Bone marrow (tissue), 2 donors: Measurements from ENCODE around the gene RIMS1.
"Not testable (repeated sequence)": the region's sequence is repeated elsewhere in the genome, so short reads cannot be mapped to it uniquely, and the experiment has no call there.

ENCODE experiments used
- DNase-seq, 2 donors: peaks; one replicate each; lab custom pipeline; 2025; lab: John Stamatoyannopoulos, UW

Gene RIMS1

DNA sequence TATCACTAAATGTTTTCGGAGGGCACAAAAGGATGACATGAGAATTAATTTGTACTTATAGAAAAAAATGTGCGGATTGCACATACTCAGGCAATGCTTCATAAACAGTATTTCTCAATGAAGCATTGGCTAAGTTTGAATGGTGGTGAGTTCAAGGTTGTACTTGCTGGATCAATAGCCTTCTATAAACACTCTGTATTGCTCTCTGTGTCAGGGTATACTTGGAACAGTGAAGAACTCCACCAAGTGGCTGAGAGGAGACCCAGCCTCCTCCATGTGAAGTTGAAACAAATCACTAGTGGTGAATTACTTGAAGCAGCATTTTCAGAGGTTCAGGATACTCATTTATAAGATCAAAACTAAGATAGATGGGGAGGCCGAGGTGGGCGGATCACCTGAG lies 360.6 kb downstream of the RIMS1 start:
- DNase-seq: no peak

DNA sequence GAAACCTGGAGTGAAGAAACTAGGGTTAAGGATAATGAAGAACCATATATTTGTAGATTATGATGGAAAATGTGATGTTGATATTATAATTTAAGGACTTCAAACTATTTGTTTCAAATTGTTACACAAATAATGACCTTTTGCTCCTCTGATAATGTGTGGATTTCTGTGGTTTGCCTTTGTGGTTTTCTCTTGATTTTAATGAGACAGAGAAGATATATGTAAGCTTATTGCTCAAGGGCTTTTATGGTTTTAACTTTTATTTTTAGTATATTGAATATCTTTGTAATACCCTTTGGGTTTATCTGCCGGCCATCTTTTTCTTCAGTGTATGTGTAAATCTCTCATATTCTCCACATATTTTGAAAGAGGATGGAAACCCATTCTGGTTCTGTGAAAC lies 362.3 kb downstream of the RIMS1 start:
- DNase-seq: no peak

DNA sequence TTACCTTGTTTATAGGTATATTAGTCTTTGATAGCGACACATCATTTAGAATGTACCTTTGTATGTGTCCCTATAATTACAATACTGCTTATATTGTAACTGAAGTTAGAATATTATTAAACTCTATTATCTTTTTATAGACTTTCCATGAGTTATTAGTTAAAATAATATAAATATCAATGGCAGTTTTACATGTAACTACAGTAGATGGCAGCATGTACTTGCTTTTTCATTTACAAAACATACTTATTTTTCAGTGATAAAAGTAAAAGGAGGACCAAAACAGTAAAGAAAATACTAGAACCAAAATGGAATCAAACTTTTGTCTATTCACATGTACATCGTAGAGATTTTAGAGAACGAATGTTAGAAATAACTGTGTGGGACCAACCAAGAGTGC lies 364.3 kb downstream of the RIMS1 start:
- no peak for DNase-seq

DNA sequence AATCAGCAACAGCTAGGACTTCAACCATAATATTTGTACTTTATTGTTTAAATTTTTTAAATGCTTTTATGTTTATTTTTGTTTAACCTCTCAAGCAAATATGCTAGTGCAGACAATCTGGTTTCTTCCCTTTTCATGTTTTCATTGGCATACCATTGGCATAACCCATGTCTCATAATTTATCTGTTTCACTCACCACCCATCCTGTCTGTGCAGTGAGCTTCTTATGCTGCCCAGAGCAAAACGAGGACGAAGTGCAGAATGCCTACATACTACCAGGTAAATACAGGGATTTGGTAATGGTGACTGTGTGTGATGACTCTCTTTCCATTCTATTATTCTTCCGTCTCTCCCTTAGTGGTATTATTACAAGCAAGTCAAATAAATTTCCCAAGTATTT lies 374.1 kb downstream of the RIMS1 start:
- DNase-seq: no peak

DNA sequence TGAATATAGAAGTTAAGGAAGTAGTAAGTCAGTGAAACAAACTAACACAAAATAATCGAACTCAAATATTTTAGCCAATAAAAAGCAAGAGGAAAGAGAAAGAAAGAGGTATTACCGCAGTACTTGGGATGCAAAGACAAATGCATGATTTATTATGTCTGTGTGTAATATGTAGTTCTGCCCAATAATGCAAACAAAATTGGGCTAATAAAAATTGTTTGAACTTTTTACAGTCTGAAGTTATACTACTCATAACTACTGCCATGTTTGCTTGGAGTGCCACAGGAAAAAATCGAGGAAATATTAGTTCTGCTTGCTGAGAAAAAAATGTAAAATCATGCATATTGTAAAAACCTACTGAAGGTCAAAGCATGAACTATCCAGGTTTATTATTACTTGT lies 375.2 kb downstream of the RIMS1 start:
- no peak for DNase-seq

DNA sequence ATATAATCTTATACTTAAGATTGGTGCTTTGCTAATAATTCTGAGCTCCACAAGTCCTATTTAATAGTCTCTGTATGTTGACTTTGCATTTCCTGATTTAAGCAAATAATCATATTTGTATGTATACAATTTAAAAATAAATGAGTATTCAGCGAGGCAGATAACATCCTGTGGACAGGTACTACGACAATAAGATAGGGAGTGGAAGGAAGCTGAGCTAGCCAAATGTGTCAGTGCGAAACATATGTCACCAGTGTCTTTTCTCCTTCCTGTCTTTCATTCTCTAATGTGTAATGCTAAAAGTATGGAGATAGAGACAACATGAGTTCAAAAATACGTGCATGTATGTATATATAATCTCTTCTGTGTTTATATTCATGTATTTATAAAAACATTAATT lies 375.9 kb downstream of the RIMS1 start:
- no peak for DNase-seq

DNA sequence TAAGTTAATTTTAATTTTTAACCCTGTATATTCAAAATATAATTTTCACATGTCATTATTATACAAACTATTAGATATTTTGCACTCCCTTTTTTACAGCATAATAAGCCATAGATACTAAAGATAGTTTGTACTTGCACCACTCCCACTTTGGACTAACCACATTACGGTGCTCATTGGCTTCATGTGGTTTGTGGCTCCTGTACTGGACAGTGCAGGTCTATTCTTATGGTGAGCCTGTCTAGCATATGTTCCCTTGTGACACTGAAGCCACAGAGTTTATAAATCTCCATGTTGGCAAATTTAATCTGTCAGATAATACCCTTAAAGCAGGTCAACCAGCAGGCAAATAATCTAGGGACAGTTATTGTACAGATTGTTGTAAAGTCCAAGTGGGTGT lies 381.1 kb downstream of the RIMS1 start:
- no peak for DNase-seq

DNA sequence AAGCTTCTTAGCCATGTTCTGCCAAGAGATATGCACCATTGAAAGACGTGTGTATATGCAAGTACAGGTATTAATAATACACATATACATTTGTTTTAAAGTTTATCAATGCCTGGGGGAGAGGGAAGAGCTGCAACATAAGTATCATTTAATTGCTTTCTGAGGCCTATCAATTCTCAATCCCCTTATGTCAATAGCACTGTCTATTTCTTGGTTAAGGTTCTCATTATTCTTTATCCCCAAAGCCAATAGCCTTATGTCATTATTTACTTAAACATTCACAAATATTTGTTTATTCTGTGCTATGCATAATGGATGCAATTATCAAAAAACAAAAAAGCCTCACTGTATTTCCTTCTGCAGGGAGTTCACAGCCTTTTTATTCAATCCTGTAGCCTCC lies 385.2 kb downstream of the RIMS1 start:
- DNase-seq: no peak

DNA sequence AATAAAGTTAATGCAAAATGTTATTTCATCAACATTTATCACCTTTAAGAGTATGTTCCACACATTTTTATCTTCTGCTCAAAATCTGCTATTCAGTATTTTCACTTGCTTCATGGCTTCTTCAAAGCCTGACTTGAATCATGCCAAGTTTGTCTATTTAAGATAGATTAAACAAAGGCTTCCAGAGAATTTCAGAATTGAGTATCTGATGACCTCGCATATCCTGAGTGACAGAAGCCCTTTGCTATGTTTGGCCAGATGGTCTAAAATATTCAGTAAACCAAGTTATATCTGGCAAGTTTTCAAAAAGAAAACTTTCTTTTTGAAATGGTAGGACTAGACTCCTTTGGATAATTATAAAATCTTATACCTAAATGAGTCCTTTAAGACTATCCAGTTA lies 386.6 kb downstream of the RIMS1 start:
- no peak for DNase-seq

DNA sequence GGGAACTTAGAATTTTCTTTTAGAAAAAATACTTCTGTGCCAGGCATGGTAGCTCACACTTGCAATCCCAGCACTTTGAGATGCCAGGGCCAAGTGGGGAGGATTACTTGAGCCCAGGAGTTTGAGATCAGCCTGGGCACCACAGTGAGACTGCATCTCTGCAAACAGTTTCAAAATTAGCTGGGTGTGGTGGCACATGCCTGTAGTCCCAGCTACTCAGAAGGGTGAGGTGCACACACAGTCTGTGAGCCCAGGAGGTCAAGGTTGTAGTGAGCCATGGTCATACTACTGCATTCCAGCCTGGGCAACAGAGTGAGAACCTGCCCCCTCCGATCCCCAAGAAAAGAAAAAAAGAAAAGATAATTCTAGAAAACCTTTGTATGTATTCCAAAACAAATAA lies 389.5 kb downstream of the RIMS1 start:
- DNase-seq: no peak

DNA sequence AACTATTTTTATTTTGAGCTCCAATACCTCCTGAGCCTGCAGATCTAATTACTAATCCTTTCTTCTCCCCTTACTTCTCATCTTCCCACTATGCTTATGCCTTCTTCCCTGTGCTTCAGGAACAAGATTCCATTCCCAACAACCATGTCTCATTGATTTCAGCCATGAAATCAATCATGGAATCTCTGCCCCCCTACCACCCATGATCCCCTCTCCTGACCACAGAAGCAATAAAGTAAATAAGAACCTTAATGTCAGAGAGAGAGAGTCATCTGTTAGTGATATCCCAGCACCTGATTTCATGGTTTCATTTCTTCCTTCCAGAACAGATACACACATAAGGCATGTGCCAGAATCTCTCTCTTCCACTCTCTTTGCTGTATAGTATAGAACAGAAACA lies 395.9 kb downstream of the RIMS1 start:
- no peak for DNase-seq

DNA sequence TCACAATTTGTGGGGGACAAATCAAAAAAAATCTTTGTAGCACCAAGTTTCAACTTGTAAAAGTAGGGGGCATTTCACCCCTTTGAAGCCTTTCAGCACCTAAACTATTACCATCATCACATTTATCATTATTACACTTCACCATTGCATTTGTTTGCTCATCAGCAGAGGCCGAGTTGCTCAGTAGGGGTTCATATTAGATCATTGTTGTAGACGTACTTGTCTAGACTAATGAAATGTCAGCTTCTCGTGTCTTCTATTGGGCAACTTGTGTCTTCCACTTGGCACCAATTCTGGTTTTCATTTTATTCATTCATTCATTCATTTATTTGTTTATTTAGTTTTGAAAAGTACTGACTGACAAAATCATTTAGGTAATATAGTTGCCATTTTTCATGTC lies 397.2 kb downstream of the RIMS1 start:
- no peak for DNase-seq

DNA sequence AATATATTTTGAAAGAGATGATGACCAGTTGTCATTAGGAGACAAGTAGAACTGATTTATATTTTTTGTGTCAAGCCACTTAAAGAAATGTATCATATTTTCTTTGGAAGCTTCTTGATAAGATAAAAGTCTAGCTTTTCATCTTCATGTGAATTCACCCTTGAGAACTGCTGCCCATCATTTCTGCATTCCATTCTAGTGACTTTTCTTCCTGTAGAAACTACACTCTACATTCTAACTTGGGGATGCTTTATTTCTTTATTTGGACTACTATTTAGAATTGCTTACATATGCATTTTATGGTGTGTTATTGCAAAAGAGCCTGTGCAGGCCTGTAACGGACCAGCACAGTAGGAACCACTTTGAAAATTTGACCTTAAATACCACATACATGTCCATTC lies 400.6 kb downstream of the RIMS1 start:
- no peak for DNase-seq

DNA sequence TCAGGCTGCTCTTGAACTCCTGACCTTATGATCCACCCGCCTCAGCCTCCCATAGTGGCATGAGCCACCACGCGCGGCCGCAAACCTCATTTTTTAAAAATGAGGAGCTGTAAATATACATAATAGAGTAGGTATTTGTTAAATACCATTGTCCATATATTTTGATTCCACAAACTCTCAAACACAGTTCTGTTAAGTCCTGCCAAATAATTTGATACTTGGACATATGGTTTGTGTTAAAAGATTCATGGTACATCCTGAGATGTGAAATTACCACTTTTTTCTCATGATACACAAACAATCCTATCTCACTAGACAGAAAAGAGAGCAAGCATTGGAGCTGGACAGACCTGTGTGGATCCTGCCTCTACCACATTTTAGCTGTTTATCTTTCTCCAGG lies 401.5 kb downstream of the RIMS1 start:
- no peak for DNase-seq

DNA sequence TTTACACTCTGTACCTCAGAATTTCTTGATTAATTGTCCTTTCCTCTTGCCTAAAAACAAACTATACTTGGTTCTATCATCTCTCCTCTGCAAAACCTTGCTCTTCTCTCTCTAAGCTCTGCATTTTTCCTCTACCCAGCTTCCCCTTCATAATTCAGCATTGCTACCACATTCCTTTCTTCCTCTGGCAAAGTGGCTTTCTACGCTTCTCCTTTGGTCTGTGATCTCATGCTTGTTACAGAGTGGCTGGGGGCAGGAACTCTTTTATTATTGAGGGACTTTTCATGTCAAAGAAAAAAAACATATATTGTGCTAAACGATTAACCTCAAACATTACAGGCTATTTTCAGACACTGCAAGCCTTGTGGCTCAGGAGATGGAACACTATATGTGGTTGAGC lies 402.2 kb downstream of the RIMS1 start:
- no peak for DNase-seq

DNA sequence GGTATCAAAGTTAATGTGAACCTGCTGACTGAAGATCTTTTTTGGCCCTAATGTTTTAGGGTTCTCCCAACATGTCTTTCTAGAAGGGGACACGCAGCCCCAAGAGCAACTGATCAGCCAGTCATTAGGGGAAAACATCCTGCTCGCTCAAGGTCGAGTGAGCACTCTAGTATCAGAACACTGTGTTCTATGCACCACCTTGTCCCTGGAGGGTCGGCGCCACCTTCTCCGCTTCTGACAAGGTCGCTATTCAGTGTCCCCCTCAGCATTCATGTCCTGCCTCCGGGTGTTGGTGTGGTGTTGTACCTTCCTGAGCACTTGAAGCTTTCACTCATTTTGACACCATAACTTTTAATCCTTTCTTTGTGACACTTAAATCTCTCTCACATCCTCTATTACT lies 404.3 kb downstream of the RIMS1 start:
- no peak for DNase-seq

DNA sequence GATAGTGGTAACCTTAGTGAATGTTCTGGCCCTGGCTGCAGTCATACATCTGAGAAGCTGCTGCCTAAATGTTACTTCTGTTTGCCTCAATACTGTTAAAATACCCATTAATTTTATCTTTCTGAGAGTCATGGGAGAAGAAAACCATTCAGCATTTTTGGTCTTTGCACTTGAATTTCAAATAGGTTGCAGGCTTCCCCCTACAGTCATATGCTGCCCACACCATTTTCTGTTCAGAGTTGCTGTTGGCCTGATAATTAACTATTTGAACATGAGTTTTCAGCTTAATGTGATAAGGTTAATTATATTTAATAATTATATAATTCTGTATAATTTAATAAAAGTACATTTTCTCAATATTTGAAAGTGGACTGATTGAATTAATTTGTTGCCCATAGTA lies 410.0 kb downstream of the RIMS1 start:
- DNase-seq: no peak

DNA sequence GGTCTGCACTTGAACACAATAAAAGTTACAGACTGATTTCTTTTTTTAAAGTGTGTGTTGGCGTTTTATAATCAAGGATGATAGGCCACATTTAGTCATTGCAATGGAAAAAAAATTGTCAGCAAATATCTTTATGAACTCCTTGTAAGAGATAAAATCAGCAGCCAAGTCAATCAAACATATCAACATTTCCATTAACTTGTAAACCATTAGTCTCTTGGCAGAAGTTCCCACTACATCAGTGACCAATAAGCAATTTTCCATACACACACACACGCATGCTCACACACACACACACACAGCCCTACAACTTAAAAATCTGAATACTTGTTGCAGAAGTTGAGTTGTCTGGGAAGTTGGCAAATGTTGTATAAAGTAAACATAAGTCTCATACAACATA lies 419.6 kb downstream of the RIMS1 start:
- no peak for DNase-seq

DNA sequence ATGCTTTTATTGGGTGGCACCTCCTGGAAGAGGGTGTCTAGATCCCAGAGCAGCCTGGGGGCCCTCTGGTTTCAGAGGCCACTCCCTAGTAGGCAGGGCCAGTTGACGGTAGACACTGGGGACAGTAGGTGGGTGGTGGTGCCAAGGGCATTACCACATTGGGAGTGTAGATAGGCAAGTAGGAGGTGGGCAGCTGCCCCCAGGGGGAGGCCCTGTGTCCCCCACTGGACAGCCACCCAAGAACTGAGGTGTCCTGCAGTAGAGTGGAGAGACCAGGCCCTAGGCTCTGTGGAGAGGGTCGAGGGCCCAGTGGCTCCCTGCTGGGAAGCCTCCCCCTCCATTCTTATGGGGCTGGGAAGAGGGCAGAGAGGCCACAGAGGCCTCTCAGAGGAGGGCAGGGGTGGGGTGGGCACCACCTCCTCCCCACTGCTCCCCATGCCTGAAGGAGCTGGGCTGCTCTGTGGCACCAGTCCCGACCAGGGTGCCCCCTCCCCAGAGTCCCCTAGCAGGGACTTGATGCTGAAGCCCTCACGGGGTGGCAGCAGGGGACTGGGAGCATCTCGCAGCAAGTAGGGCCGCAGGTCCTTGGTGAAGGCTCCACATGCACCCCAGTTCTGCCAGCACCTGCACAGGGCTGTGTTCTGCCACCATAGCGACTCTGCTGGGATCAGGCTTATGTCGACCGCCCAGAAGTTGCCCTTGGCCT lies 430.5 kb downstream of the RIMS1 start:
- no peak for DNase-seq

DNA sequence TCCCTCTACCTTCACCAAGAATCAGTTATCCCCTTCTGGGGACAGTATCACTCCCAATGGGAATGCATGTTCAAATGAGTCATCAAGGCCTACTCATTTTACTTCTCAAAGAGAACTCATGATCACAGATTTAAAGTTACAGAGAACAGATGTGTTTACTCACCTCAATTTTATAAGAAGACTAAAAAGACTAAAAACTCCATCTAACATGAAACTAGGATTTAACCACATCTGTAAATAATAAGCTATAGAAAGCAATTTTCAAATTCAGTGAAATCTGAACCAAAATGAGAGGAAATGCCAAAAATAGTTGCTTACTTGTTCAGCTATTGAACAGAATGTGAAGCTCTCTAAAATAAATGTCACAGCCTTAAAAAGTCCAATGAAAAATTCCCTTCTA lies 435.4 kb downstream of the RIMS1 start:
- no peak for DNase-seq

DNA sequence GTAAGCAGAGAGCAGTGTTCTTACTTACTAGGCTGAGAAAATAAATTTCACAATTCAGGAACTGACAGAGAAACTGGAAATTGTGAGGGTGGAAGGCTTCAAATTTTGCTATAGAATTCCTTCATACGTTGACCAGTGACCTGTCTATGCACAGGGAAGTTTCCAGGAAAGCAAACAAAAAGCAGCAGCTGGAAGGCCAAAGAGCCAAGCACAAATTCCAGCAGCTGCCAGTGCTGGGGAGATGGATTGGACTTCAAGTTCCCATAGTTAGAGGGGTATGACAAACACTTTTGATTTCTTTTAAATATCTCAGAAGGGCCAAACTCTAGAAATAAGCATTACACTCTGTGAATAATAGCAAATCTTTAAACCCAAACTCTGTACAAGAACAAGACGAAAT lies 436.4 kb downstream of the RIMS1 start:
- DNase-seq: no peak

DNA sequence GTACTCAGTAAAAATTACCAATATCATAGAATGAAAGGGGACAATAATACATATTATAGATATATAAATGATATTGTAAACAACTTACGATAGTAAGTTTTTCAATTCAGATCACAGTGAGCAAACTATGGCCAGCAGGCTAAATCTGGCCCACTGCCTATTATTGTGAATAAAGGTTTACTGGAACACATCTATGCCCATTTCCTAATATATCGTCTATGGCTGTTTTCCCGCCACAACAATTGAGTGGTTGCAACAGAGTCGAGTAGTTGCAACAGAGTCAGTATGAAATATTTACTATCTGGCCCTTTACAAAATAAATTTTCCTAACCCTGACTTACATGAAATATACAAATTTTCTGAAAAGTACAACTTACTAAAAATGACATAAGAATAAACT lies 438.2 kb downstream of the RIMS1 start:
- DNase-seq: no peak

DNA sequence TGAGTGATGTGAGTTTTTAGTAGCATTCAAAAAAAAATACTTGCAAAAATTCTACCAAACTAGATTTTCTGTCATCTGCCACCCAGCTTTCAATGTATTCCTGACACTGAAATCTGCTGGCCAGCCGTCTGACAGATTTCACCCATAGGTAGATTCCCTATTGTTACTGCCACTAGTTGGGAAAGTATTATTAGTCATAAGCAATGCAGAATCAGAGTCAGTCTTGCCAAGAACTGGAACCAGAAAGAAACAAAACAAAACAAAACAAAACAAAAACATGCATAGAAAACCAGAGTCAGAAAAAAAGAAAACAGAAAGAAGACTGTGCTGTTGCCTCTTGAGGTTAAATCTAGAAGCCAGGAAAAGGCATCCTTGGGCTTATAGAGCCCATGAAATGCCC lies 442.4 kb downstream of the RIMS1 start:
- no peak for DNase-seq

DNA sequence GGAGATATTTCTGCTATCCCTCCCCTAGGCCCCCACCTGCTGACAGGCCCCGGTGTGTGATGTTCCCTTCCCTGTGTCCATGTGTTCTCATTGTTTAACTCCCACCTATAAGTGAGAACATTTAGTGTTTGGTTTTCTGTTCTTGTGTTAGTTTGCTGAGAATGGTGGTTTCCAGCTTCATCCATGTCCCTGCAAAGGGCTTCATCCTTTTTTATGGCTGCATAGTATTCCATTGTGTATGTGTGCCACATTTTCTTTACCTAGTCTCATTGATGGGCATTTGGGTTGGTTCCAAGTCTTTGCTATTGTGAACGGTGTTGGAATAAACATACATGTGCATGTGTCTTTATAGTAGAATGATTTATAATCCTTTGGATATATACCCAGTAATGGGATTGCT lies 448.9 kb downstream of the RIMS1 start:
- not testable (repeated sequence) for DNase-seq

DNA sequence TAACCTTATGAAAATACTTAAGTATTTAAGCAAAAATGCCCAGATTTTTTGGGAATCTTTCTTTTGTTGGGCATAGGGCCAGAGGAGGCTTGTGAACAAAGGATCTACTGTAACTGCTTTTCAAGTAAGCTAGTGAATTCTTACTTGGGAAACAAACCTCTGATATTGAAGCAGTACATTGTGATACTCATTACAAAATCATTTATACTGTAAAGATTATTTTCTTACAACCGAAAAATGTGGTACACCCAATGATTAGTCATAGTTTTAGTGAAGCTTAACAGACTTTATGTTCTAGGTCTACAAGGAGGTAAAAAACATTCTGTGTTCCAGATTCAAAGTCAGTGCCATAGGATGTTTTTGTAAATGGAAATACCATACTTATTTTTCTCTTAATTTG lies 462.6 kb downstream of the RIMS1 start:
- no peak for DNase-seq
